Esophagus squamous epithelium (tissue), 5 donors: ENCODE data around the gene MEAK7. TPM values are rescaled to one million over a fixed set of nuclear protein-coding genes. Genes with fewer than 3 reads are reported as not detected.

Source experiments
- DNase-seq: peaks from one replicate; lab custom pipeline; 2025; lab: John Stamatoyannopoulos, UW
- H3K27ac ChIP-seq, 4 donors: fragments of 200-600 bp; sonication (generic); one replicate each; pipeline ENCODE4 v1.5.1; 2016 to 2019; ENCODE audit warnings: mild to moderate bottlenecking in 1 of 4
- H3K27me3 ChIP-seq, 4 donors: fragments of 200-600 bp; sonication (generic); 1 replicate in 3 of 4; 2 replicates in 1 of 4; pipeline versions ENCODE4 v1.5.1 to v1.6.0; 2017 to 2021; ENCODE audit warnings: antibody characterized with exemption in 1 of 4
- H3K36me3 ChIP-seq, 3 donors: fragments of 200-600 bp; sonication (generic); one replicate each; pipeline ENCODE4 v1.5.1; 2016 to 2019
- H3K4me1 ChIP-seq, 3 donors: fragments of 200-600 bp; sonication (generic); one replicate each; pipeline ENCODE4 v1.5.1; 2017 to 2019
- H3K4me3 ChIP-seq, 4 donors: fragments of 200-600 bp; sonication (generic); 1 replicate in 3 of 4; 2 replicates in 1 of 4; pipeline ENCODE4 v1.5.1; 2016 to 2019; ENCODE audit warnings: mild to moderate bottlenecking in 2 of 4, moderate library complexity in 1 of 4
- H3K9me3 ChIP-seq, 3 donors: fragments of 200-600 bp; sonication (generic); one replicate each; pipeline ENCODE4 v1.5.1; 2016 to 2019
- CTCF ChIP-seq, 6 experiments: fragments of 450-650 bp in 4 of 6; fragments of 200-600 bp in 2 of 6; sonication (generic) in 2 of 6; IDR thresholded peaks; one replicate each; pipeline ENCODE4 v1.5.1; 2016 to 2019; ENCODE audit warnings: antibody characterized with exemption in 6 of 6, mild to moderate bottlenecking in 4 of 6, moderate library complexity in 4 of 6
- POLR2A ChIP-seq, 4 donors: fragments of 450-650 bp; IDR thresholded peaks; one replicate each; pipeline ENCODE4 v1.6.1; 2017; ENCODE audit warnings: antibody characterized with exemption in 4 of 4, mild to moderate bottlenecking in 4 of 4, moderate library complexity in 3 of 4
- WGBS, 2 donors: methylation state at CpG; one replicate each; pipeline ENCODE4 v1.1.5; 2018; 5-methylcytosine and 5-hydroxymethylcytosine counted together
- intact Hi-C: fragments of 100-400 bp; cut with DNase I; formaldehyde crosslinking; loops from one replicate; pipeline ENCODE4 v1.15.0; 2022
- total RNA-seq, 4 donors: library from RNA; depleted of rRNA; stranded (reverse); fragments of >200 nt; gene quantifications; one replicate each; pipeline ENCODE4 v1.1.0, GENCODE V29; 2016
- donor health status: DM: yes; HTN: yes; CAD: no.

The MEAK7 gene
- total RNA-seq, 4 donors from 2014 or later: 20.2 to 35.9 (median 29.9) TPM

- Histone ChIP-seq H3K36me3 (peaks cover 0 to 46% (median 8%) of the 10 kb centered on the region in 3 donors), H3K9me3 (no peaks in the 10 kb centered on the region), H3K27me3 (no peaks in the 10 kb centered on the region), H3K4me3 (no peak overlapping the region), H3K4me1 (peaks cover 0 to 13% (median 0%) of the 10 kb centered on the region in 3 donors), H3K27ac (no peak overlapping the region)
- intact Hi-C loops: no loop called here
- TF ChIP-seq CTCF (IDR thresholded peaks at IDR 0.05): no peak
- DNase-seq: no peak
- 90 to 100% methylated on average over 1 to 2 of the region's 2 CpGs for WGBS, 2 donors
These were observed 44.9 kb downstream of the MEAK7 start for GRCh38 chr16:84459533-84459894.

- peaks cover 0 to 13% (median 0%) of the 10 kb centered on the region in 3 donors for H3K4me1 ChIP-seq
- TF ChIP-seq CTCF (IDR thresholded peaks at IDR 0.05) (no peak), POLR2A (IDR thresholded peaks at IDR 0.05) (no peak)
- no peak overlapping the region for H3K4me3 ChIP-seq
- no peaks in the 10 kb centered on the region for H3K27me3 ChIP-seq
- DNase-seq: no peak
- H3K27ac ChIP-seq: no peak overlapping the region
- intact Hi-C loops: no loop called here
- H3K9me3 ChIP-seq: no peaks in the 10 kb centered on the region
- 90 to 91% methylated on average over 33 to 34 of the region's 38 CpGs for WGBS, 2 donors
- H3K36me3 ChIP-seq: peaks cover 0 to 40% (median 8%) of the 10 kb centered on the region in 3 donors
These were observed 45.6 kb downstream of the MEAK7 start for GRCh38 chr16:84458606-84459532.

GRCh38 chr16:84455031-84455430 is 49.4 kb downstream of the MEAK7 start:
- TF ChIP-seq CTCF (IDR thresholded peaks at IDR 0.05): no peak
- no peak for TF ChIP-seq POLR2A (IDR thresholded peaks at IDR 0.05)
- H3K4me1 ChIP-seq: no peaks in the 10 kb centered on the region
- H3K4me3 ChIP-seq: no peak overlapping the region
- DNase-seq: no peak
- intact Hi-C loops: no loop called here
- H3K9me3 ChIP-seq: no peaks in the 10 kb centered on the region
- WGBS, 2 donors: 75 to 95% methylated on average over 5 of the region's 9 CpGs
- no peaks in the 10 kb centered on the region for H3K27me3 ChIP-seq
- no peak overlapping the region for H3K27ac ChIP-seq
- peaks cover 0 to 2% (median 0%) of the 10 kb centered on the region in 3 donors for H3K36me3 ChIP-seq

Other genes with a start within 250 kb of the MEAK7 start
- gene WFDC1, start 209.8 kb downstream of the MEAK7 start, total RNA-seq: 1 to 10 TPM; 2.3 to 7.6 (median 5.0) TPM
- 10 to 100 TPM in 1 of 4 donors, 1 to 10 TPM in 3; 1.1 to 25.8 (median 5.6) TPM for gene ATP2C2, start 136.1 kb downstream of the MEAK7 start, total RNA-seq
- gene COTL1, start 113.4 kb upstream of the MEAK7 start, total RNA-seq: 10 to 100 TPM in 3 of 4 donors, 1 to 10 TPM in 1; 7.9 to 34.2 (median 23.4) TPM
- 10 to 100 TPM; 28.7 to 58.6 (median 40.1) TPM for gene KLHL36, start 143.9 kb upstream of the MEAK7 start, total RNA-seq
- 10 to 100 TPM; 44.7 to 71.5 (median 56.0) TPM for gene USP10, start 195.3 kb upstream of the MEAK7 start, total RNA-seq